GM12801 (cell line): ENCODE results near the gene PLSCR3.

Experiments used
- CTCF ChIP-seq: IDR thresholded peaks from one replicate; pipeline ENCODE4 v1.5.1; 2011; ENCODE audit warnings: control low read depth; ENCODE audit not compliant: insufficient read length; ENCODE audit errors: extremely low read depth

Gene PLSCR3

GRCh38 chr17:7425756-7426155 lies 31.4 kb upstream of the PLSCR3 start:
- no peak for TF ChIP-seq CTCF

GRCh38 chr17:7425316-7425715 lies 31.0 kb upstream of the PLSCR3 start, which contains the start of gene SPEM2:
Gene SPEM2 (plus strand): TSS chr17:7425616. CDS start chr17:7425689, 73 bp downstream.
- TF ChIP-seq CTCF, result no peak

DNA sequence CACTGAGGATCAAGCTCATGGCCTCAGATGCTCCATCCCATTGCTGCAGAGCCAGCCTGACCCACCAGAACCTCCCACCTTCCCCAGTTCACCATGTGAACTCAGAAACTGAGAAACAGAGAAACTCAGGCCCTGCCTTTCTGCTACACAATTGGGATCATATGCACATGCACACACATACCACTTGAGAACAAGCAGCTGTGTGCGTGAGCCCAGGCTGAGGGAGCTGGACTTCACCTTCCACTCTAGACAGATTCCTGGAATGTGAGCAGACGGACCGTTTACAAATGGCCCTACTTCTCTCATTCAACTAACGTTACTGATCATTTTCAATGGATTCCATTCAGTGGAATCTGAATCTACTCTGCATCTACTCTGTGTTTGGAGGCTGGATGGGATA lies 29.4 kb upstream of the PLSCR3 start:
- TF ChIP-seq CTCF, result no peak

DNA sequence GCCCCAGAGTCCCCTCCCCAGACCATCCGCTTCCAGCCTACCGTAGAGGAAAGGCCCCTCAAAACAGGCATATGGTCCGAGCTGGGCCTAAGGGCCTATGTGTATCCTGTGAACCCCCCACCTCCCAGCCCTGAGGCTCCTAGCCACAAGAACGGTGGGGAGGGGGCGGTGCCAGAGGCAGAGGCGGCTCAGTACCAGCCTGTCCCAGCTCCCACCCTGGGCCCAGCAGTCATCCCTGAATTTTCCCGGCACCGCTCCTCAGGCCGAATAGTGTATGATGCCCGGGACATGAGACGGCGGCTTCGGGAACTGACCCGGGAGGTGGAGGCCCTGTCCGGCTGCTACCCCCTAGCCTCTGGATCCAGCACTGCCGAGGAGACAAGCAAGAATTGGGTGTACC lies 26.9 kb upstream of the PLSCR3 start:
- no peak for TF ChIP-seq CTCF

GRCh38 chr17:7419819-7420610 lies 25.7 kb upstream of the PLSCR3 start, which contains the start of gene SPEM1:
Gene SPEM1 (plus strand): TSS chr17:7420324. CDS start chr17:7420385, 61 bp downstream.
- no peak for TF ChIP-seq CTCF

- TF ChIP-seq CTCF, result no peak
Measured at GRCh38 chr17:7418472-7419152, 24.3 kb upstream of the PLSCR3 start.

DNA sequence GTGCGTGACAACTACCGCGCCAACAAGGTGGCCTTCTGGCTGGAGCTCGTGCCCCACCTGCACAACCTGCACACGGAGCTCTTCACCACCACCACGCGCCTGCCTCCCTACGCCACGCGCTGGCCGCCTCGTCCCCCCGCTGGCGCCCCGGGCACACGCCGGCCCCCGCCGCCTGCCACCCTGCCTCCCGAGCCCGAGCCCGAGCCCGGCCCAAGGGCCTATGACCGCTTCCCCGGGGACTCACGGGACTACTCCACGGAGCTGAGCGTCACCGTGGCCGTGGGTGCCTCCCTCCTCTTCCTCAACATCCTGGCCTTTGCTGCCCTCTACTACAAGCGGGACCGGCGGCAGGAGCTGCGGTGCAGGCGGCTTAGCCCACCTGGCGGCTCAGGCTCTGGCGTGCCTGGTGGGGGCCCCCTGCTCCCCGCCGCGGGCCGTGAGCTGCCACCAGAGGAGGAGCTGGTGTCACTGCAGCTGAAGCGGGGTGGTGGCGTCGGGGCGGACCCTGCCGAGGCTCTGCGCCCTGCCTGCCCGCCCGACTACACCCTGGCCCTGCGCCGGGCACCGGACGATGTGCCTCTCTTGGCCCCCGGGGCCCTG lies 22.8 kb upstream of the PLSCR3 start:
- TF ChIP-seq CTCF, result no peak
